K562 (cell line): ENCODE measurements around the gene ZNF391.

ENCODE experiments used
- PCBP1 ChIP-seq: fragments of 200-400 bp; formaldehyde crosslinking; IDR thresholded peaks from 2 replicates; pipeline ENCODE4 v1.6.1; 2018; ENCODE audit warnings: mild to moderate bottlenecking, low read depth, low read length; ENCODE audit not compliant: poor library complexity, severe bottlenecking
- TF ChIP-seq, protein P1 (sequence below), 3 experiments: IDR thresholded peaks in 2 of 3; conservative IDR thresholded peaks in 1 of 3; 2 replicates each; pipeline ENCODE4 v1.5.1; 2011 to 2012; ENCODE audit warnings: low read length in 3 of 3, mild to moderate bottlenecking in 3 of 3, control low read depth in 2 of 3, improper control_type of control experiment in 1 of 3, inconsistent platforms in 1 of 3, low read depth in 1 of 3, mixed read lengths in 1 of 3, moderate library complexity in 1 of 3; ENCODE audit not compliant: insufficient read depth in 2 of 3
- TF ChIP-seq, protein P2 (sequence below): fragments of 450-650 bp; conservative IDR thresholded peaks from 2 replicates; pipeline ENCODE4 v1.6.1; 2016; ENCODE audit warnings: missing genetic modification characterization, low read depth, mild to moderate bottlenecking, control low read depth, missing compliant biosample characterization

GRCh38 chr6:27414300-27414699 is 25.7 kb downstream of the ZNF391 start:
- TF ChIP-seq, protein P1, sequence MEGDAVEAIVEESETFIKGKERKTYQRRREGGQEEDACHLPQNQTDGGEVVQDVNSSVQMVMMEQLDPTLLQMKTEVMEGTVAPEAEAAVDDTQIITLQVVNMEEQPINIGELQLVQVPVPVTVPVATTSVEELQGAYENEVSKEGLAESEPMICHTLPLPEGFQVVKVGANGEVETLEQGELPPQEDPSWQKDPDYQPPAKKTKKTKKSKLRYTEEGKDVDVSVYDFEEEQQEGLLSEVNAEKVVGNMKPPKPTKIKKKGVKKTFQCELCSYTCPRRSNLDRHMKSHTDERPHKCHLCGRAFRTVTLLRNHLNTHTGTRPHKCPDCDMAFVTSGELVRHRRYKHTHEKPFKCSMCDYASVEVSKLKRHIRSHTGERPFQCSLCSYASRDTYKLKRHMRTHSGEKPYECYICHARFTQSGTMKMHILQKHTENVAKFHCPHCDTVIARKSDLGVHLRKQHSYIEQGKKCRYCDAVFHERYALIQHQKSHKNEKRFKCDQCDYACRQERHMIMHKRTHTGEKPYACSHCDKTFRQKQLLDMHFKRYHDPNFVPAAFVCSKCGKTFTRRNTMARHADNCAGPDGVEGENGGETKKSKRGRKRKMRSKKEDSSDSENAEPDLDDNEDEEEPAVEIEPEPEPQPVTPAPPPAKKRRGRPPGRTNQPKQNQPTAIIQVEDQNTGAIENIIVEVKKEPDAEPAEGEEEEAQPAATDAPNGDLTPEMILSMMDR (IDR thresholded peaks at IDR 0.05 in 2 of 3, conservative IDR thresholded peaks at IDR 0.05 in 1 of 3; ENCODE audit: insufficient read depth in 2 of 3, low read depth in 1 of 3, low read length in 3 of 3), result no peak
- TF ChIP-seq, protein P2, sequence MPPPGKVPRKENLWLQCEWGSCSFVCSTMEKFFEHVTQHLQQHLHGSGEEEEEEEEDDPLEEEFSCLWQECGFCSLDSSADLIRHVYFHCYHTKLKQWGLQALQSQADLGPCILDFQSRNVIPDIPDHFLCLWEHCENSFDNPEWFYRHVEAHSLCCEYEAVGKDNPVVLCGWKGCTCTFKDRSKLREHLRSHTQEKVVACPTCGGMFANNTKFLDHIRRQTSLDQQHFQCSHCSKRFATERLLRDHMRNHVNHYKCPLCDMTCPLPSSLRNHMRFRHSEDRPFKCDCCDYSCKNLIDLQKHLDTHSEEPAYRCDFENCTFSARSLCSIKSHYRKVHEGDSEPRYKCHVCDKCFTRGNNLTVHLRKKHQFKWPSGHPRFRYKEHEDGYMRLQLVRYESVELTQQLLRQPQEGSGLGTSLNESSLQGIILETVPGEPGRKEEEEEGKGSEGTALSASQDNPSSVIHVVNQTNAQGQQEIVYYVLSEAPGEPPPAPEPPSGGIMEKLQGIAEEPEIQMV, result no peak
- TF ChIP-seq PCBP1, result no peak
